ENCODE data around the gene POU3F1. TPM values are rescaled to one million over a fixed set of nuclear protein-coding genes. Genes with fewer than 3 reads are reported as not detected.

POU3F1 gene
- total and polyA plus RNA-seq, 2 of the 4 experiments (the other 2 are of a cell fraction) = not detected

- dilution Hi-C loops (cut with HindIII; ENCODE audit: low sequenced_read_pairs, unreplicated experiment) = no loop called here
- no peak overlapping the region for H2BK20ac ChIP-seq (ENCODE audit: low read depth, low read length)
- H3K4ac ChIP-seq (ENCODE audit: low read depth, low read length) = no peak overlapping the region
- CTCF ChIA-PET = no interaction called here
- H2BK5ac ChIP-seq (ENCODE audit: low read depth, low read length, poor library complexity, severe bottlenecking) = no peak overlapping the region
- no peak overlapping the region for H4K8ac ChIP-seq (ENCODE audit: low read depth in 2 of 2, low read length in 2 of 2)
- H4K5ac ChIP-seq (ENCODE audit: low read depth, low read length) = no peak overlapping the region
- intact Hi-C loops (cut with micrococcal nuclease) = no loop called here
- no peak overlapping the region for H3K4me2 ChIP-seq (ENCODE audit: low read depth, low read length)
- H2BK120ac ChIP-seq (ENCODE audit: low read depth, low read length) = no peak overlapping the region
- H2BK15ac ChIP-seq (ENCODE audit: low read depth, low read length) = no peak overlapping the region
- H3K79me1 ChIP-seq (ENCODE audit: low read depth in 1 of 2, low read length in 2 of 2) = no peaks in the 10 kb centered on the region
- H3K4me1 ChIP-seq (ENCODE audit: control insufficient read depth, insufficient read depth, low read length) = no peaks in the 10 kb centered on the region
- no peak overlapping the region for H3K14ac ChIP-seq (replicated peaks; ENCODE audit: low read depth, low read length)
- no peak overlapping the region for H2AK9ac ChIP-seq (replicated peaks; ENCODE audit: low read depth, low read length, poor library complexity)
- in situ Hi-C loops (cut with MboI; ENCODE audit: low sequenced_read_pairs) = no loop called here
- H3K9me3 ChIP-seq (ENCODE audit: control insufficient read depth, insufficient read depth, low read length) = no peaks in the 10 kb centered on the region
- no peak overlapping the region for H2AK5ac ChIP-seq (ENCODE audit: low read depth, low read length)
- H3K27ac ChIP-seq (ENCODE audit: insufficient read depth, low read length) = no peak overlapping the region
- no peak overlapping the region for H4K91ac ChIP-seq (ENCODE audit: insufficient read depth, low read depth, low read length)
- no peak overlapping the region for H3K56ac ChIP-seq (ENCODE audit: extremely low read depth, insufficient read depth, low read length)
- BruUV-seq (replicated peaks) = no TSS peak
- POLR2A ChIA-PET (ENCODE audit: unreplicated experiment) = no interaction called here
- TF ChIP-seq RCOR1 (IDR thresholded peaks at IDR 0.05; ENCODE audit: insufficient replicate concordance, low read length) = no peak
- TF ChIP-seq CTCF (conservative IDR thresholded peaks at IDR 0.05; ENCODE audit: low read depth, low read length) = no peak
- TF ChIP-seq POLR2A (IDR thresholded peaks at IDR 0.05; ENCODE audit: low read depth, low read length) = no peak
- no peak for ATAC-seq (ENCODE audit: low read depth)
- no peak for DNase-seq
- no peaks in the 10 kb centered on the region for H3K9me1 ChIP-seq (ENCODE audit: insufficient read depth, low read length)
- H3K23ac ChIP-seq (ENCODE audit: low read depth, low read length) = no peak overlapping the region
- H3K18ac ChIP-seq (ENCODE audit: low read depth, low read length) = no peak overlapping the region
- H3K27me3 ChIP-seq (ENCODE audit: control insufficient read depth, insufficient read depth, low read length) = peaks cover 6% of the 10 kb centered on the region; the same call in 1 of the 2 replicates
- no peak overlapping the region for H3K4me3 ChIP-seq (ENCODE audit: insufficient read depth, low read depth, low read length)
- H3K36me3 ChIP-seq (ENCODE audit: control insufficient read depth, insufficient read depth, low read length) = no peaks in the 10 kb centered on the region
- WGBS, 2 experiments (ENCODE audit: extremely low coverage in 2 of 2, insufficient read length in 1 of 2) = 80% methylated on average over 1 of the region's 12 CpGs; no CpG with 5 or more reads in 1 of the 2 experiments
- H3K9ac ChIP-seq (ENCODE audit: low read depth, low read length) = no peak overlapping the region
- no peaks in the 10 kb centered on the region; the same call in 1 of the 2 replicates for H4K20me1 ChIP-seq (ENCODE audit: insufficient read depth, low read length)
- H2AFZ ChIP-seq (replicated peaks; ENCODE audit: low read length, poor library complexity) = no peak overlapping the region
Observed at GRCh38 chr1:38085666-38086330, 39.2 kb upstream of the POU3F1 start.
